WERI-Rb-1 (cell line): ENCODE results near the gene GIMD1.

Source experiments
- DNase-seq: peaks from one replicate; pipeline ENCODE4 v3.0.0-alpha.2; 2020
- H3K27ac ChIP-seq: fragments of 250-450 bp; sonication (Bioruptor Pico); 2 replicates; pipeline ENCODE4 v1.5.1; 2020; ENCODE audit warnings: mild to moderate bottlenecking, moderate library complexity
- H3K27me3 ChIP-seq: fragments of 250-450 bp; sonication (Bioruptor Pico); 2 replicates; pipeline ENCODE4 v1.5.1; 2021; ENCODE audit warnings: mild to moderate bottlenecking, low read depth, moderate library complexity; ENCODE audit not compliant: insufficient read depth, severe bottlenecking
- H3K36me3 ChIP-seq: fragments of 250-450 bp; sonication (Bioruptor Pico); 2 replicates; pipeline ENCODE4 v1.5.1; 2020; ENCODE audit warnings: mild to moderate bottlenecking, moderate library complexity
- H3K4me3 ChIP-seq: 2 replicates; pipeline ENCODE4 v1.5.1; 2011; ENCODE audit warnings: low read depth, mild to moderate bottlenecking, control low read depth, low read length
- H3K9me3 ChIP-seq: fragments of 250-450 bp; sonication (Bioruptor Pico); 2 replicates; pipeline ENCODE4 v1.5.1; 2021; ENCODE audit warnings: mild to moderate bottlenecking, moderate library complexity; ENCODE audit not compliant: severe bottlenecking
- TF ChIP-seq, protein P1 (sequence below): IDR thresholded peaks from 2 replicates; pipeline ENCODE4 v1.5.1; 2011; ENCODE audit warnings: low read depth, mild to moderate bottlenecking, control low read depth, inconsistent platforms, low read length

Gene GIMD1

DNA sequence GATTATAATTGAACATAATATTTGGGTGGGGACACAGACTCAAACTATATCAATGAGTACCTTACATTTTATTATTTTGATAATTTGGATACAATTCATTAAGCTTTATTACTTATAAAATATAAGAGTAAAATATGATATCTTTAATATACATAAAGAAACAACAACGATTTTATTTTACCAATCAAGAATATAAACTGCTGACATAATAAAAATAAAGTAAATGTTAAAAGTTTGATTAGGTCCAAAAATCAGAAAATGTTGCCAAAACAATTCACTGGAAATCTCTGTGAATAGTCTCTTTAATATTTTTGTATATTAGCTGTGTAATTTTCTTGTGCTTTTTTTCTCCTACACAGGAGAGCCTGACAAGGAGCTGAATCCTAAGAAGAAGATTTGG is 21.4 kb downstream of the GIMD1 start:
- H3K36me3 ChIP-seq = peaks cover 5% of the 10 kb centered on the region
- TF ChIP-seq, protein P1, sequence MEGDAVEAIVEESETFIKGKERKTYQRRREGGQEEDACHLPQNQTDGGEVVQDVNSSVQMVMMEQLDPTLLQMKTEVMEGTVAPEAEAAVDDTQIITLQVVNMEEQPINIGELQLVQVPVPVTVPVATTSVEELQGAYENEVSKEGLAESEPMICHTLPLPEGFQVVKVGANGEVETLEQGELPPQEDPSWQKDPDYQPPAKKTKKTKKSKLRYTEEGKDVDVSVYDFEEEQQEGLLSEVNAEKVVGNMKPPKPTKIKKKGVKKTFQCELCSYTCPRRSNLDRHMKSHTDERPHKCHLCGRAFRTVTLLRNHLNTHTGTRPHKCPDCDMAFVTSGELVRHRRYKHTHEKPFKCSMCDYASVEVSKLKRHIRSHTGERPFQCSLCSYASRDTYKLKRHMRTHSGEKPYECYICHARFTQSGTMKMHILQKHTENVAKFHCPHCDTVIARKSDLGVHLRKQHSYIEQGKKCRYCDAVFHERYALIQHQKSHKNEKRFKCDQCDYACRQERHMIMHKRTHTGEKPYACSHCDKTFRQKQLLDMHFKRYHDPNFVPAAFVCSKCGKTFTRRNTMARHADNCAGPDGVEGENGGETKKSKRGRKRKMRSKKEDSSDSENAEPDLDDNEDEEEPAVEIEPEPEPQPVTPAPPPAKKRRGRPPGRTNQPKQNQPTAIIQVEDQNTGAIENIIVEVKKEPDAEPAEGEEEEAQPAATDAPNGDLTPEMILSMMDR = no peak
- DNase-seq = no peak

DNA sequence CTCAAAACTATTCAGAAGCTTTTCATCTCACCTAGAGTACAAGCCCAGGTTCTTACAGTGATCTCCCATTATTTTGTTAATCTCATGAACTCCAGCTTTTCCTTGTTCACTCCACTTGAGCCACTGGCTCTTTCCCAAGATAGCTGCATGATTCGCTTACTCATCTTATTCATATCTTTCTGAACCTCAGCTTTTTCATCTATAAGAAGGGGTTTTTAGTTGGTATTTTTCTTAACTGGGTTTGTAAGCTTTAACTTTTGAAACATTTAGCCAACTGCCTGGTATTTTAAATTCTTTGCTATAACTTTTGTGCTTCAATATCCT is 24.0 kb downstream of the GIMD1 start:
- Histone ChIP-seq H3K36me3 (peaks cover 8% of the 10 kb centered on the region), H3K9me3 (no peaks in the 10 kb centered on the region), H3K27ac (no peak overlapping the region), H3K27me3 (no peaks in the 10 kb centered on the region), H3K4me3 (no peak overlapping the region)
- TF ChIP-seq, protein P1 = no peak
- DNase-seq = no peak

More for the DNA sequence above, 21.4 kb downstream of the GIMD1 start:
- Histone ChIP-seq H3K9me3 (no peaks in the 10 kb centered on the region), H3K4me3 (no peak overlapping the region), H3K27me3 (no peaks in the 10 kb centered on the region), H3K27ac (no peak overlapping the region)

DNA sequence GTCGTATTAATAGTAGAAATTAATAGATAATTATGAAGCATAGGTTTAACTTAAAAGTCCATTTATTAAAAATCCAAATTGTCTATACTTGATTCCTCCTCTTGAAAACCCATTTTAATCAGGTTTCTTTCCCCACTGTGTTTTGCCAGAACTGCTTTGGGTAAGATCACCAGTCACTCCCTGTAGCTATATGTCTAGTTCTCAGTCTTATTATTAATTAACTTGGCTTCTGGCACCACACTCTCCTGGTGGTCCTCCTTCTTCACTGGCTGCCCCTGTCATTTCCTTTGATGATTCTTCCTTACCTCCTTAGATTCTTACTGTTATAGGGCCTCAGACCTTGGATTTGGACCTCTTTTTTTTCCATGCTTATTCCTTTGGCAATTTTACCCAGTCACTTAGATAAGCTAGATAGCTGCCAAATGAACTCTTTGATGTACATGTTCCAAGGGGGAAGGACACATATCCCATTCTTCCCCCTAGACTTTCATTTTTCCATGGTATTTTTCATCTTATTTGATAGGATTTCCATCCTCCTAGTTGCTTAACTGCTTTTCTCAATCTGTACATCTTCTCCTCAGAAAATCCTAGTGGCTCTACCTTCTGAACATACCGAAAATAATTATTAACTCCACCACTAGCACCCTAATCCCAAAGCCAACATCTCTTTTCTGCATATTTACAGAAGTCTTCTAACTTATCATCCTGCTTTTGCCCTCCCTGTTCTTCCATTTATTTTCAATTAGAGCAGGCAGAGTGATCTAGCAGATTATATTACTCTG is 24.5 kb downstream of the GIMD1 start:
- DNase-seq = no peak
- Histone ChIP-seq H3K27ac (no peak overlapping the region), H3K36me3 (peaks cover 13% of the 10 kb centered on the region), H3K27me3 (no peaks in the 10 kb centered on the region), H3K9me3 (no peaks in the 10 kb centered on the region), H3K4me3 (no peak overlapping the region)
- TF ChIP-seq, protein P1 = no peak

DNA sequence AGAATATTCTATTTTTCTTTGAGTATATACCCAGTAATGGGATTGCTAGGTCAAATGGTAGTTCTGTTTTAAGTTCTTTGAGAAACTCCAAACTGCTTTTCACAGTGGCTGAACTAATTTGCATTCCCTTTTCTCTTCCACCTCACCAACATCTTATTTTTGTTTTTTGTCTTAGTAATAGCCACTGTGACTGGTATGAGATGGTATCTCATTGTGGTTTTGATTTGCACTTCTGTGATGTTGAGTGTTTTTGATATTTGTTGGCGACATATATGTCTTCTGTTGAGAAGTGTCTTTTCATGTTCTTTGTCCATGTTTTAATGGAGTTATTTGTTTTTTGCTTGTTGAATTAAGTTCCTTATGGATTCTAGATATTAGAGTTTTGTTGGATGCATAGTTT is 27.8 kb downstream of the GIMD1 start:
- Histone ChIP-seq H3K4me3 (no peak overlapping the region), H3K27me3 (no peaks in the 10 kb centered on the region), H3K36me3 (peaks cover 36% of the 10 kb centered on the region), H3K9me3 (no peaks in the 10 kb centered on the region), H3K27ac (no peak overlapping the region)
- TF ChIP-seq, protein P1 = no peak
- DNase-seq = no peak

DNA sequence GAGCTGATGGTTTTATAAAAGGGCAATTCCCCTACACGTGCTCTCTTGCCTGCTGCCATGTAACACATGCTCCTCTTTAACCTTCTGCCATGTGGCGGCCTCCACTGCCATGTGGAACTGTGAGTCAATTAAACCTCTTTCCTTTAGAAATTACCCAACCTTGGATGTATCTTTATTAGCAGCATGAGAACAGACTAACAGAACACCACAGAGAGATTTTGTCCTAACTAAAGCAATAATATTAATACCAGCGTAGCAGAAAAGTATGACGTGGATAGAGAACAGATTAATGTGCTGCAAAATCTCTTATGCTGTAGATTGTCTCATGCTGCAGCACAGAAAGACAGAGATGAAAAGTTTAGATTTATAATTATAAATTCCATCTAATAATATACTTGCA is 29.1 kb downstream of the GIMD1 start:
- Histone ChIP-seq H3K36me3 (peaks cover 42% of the 10 kb centered on the region), H3K4me3 (no peak overlapping the region), H3K9me3 (no peaks in the 10 kb centered on the region), H3K27me3 (no peaks in the 10 kb centered on the region), H3K27ac (no peak overlapping the region)
- TF ChIP-seq, protein P1 = no peak
- no peak for DNase-seq

DNA sequence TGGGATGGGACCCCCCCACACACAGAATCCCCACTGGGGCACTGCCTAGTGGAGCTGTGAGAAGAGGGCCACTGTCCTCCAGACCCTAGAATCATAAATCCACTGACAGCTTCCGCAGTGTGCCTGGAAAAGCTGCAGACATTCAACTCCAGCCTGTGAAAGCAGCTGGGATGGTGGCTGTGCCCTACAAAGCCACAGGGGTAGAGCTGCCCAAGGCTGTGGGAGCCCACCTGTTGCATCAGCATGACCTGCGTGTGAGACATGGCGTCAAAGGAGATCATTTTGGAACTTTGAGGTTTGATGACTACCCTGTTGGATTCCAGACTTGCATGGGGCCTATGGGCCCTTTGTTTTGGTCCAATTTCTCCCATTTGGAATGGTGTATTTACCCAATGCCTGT is 29.9 kb downstream of the GIMD1 start:
- Histone ChIP-seq H3K36me3 (peaks cover 45% of the 10 kb centered on the region), H3K27ac (no peak overlapping the region), H3K9me3 (no peaks in the 10 kb centered on the region), H3K27me3 (no peaks in the 10 kb centered on the region), H3K4me3 (no peak overlapping the region)
- no peak for DNase-seq
- TF ChIP-seq, protein P1 = no peak
